ENCODE measurements around the gene COL16A1.

Gene COL16A1

DNA sequence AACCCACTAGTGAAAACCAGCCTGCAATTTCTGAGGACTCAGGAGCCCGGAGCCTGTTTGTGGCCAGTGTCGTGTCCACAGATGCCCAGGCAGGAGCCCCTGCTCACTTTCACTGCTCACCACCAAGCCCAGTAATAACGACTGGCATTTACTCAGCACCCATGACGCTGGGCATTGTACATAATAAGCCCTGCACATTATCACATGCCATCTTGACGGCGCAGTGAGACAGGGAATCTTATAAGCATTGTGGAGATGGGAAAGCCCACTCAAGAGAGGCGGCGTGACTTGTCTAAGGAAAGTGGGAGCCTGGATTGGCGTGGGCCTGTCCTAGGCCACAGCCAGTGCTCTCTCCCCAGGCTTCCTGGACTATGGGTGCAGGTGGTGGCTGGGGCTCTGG, 30.4 kb downstream of the COL16A1 start:
- TF ChIP-seq, protein P1, sequence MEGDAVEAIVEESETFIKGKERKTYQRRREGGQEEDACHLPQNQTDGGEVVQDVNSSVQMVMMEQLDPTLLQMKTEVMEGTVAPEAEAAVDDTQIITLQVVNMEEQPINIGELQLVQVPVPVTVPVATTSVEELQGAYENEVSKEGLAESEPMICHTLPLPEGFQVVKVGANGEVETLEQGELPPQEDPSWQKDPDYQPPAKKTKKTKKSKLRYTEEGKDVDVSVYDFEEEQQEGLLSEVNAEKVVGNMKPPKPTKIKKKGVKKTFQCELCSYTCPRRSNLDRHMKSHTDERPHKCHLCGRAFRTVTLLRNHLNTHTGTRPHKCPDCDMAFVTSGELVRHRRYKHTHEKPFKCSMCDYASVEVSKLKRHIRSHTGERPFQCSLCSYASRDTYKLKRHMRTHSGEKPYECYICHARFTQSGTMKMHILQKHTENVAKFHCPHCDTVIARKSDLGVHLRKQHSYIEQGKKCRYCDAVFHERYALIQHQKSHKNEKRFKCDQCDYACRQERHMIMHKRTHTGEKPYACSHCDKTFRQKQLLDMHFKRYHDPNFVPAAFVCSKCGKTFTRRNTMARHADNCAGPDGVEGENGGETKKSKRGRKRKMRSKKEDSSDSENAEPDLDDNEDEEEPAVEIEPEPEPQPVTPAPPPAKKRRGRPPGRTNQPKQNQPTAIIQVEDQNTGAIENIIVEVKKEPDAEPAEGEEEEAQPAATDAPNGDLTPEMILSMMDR (IDR thresholded peaks at IDR 0.05; ENCODE audit: low read length, missing control alignments) = no peak
- DNase-seq (ENCODE audit: low read depth) = no peak
- H3K4me3 ChIP-seq (replicated peaks; ENCODE audit: low read depth, low read length) = no peak overlapping the region

DNA sequence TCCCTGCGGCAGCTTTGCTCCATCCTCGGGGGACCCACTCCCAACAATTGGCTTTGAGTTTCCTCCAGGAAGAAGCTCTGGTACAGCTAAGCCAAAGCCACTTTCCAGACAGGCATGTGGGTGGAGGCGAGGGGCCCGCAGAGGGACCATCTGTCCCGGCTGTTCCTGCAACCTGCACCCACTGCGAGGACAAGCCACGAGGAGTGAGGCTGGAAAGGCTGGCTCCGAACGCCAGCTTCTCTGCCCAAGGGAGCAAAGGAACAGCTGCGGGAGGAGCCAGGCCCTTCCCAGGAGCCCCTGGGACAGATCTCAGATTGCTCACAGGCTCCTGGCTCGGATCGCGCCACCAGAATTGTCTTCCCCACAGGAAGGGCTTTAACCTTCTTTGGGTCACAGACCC, 30.8 kb downstream of the COL16A1 start:
- DNase-seq (ENCODE audit: low read depth) = no peak
- TF ChIP-seq, protein P1 (IDR thresholded peaks at IDR 0.05; ENCODE audit: low read length, missing control alignments) = no peak
- H3K4me3 ChIP-seq (replicated peaks; ENCODE audit: low read depth, low read length) = no peak overlapping the region

DNA sequence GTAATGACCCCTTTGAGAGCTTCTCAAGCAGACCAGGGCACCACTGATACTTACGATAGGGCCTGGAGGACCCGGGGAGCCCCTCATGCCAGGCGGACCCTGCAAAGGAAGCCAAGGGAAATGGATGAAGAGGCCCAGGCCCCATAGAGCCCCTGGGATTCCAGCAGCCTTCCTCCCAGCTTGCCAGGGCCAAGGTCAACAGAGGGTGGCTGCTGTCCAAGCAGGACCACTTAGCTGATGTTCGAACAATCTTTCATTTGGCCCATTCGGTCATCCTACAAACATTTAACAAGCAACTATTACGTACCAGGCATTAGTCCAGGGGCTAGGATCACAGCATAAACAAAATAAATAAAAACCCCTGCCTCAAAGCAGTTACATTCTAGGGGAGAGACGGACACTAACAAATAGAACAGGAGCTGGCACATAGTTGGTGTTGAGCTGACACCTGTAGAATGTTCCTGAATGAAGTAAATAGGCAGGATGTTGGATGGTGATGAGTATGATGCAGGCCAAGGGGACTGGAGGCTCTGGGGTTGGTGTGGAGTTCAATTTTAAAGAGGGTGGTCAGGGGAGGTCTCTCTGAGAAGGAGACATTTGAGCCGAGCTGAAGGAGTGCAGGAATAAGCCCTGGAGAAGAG, 32.1 kb downstream of the COL16A1 start:
- no peak overlapping the region for H3K4me3 ChIP-seq (replicated peaks; ENCODE audit: low read depth, low read length)
- DNase-seq (ENCODE audit: low read depth) = no peak
- TF ChIP-seq, protein P1 (IDR thresholded peaks at IDR 0.05; ENCODE audit: low read length, missing control alignments) = no peak

DNA sequence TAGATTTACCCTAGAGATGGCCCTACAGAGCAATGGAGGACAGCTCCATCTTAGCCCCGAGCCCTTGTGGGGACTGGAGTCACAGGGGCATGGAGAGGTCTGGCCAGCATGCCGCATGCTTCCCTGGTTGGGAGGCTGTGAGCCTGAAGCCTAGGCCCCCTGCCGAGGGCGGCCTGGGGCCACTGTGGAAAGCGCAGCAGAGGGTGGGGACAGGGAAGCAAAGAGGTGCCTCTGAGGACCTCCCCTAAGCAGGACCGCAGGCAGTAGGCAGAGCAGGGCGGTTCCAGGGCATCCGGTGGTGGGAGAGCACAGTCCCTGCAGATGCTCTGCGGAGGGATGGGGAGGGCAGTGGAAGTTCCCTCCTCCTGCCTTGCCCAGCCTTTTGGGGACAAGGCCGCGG, 32.7 kb downstream of the COL16A1 start:
- no peak for DNase-seq (ENCODE audit: low read depth)
- H3K4me3 ChIP-seq (replicated peaks; ENCODE audit: low read depth, low read length) = no peak overlapping the region
- TF ChIP-seq, protein P1 (IDR thresholded peaks at IDR 0.05; ENCODE audit: low read length, missing control alignments) = no peak

DNA sequence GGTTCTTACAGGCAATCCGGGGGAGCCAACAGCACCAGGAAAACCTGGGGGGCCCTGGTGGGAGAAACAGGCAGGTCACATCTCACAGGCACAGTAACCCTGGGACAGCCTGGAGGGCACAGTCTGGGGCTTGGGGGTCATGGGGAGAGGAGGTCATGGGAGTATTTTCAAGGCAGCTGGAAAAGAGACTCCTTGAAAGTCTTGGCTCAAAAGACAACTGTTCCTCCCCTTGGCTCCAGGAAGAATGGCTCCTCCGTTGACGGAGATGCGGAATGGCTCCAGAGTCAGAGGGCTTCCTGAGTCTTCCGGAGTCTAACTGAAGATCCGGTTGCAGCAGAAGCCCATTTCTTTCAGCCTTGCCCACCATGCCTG, 33.2 kb downstream of the COL16A1 start:
- no peak for DNase-seq (ENCODE audit: low read depth)
- H3K4me3 ChIP-seq (replicated peaks; ENCODE audit: low read depth, low read length) = peak overlapping the region; percentile 12
- TF ChIP-seq, protein P1 (IDR thresholded peaks at IDR 0.05; ENCODE audit: low read length, missing control alignments) = no peak

DNA sequence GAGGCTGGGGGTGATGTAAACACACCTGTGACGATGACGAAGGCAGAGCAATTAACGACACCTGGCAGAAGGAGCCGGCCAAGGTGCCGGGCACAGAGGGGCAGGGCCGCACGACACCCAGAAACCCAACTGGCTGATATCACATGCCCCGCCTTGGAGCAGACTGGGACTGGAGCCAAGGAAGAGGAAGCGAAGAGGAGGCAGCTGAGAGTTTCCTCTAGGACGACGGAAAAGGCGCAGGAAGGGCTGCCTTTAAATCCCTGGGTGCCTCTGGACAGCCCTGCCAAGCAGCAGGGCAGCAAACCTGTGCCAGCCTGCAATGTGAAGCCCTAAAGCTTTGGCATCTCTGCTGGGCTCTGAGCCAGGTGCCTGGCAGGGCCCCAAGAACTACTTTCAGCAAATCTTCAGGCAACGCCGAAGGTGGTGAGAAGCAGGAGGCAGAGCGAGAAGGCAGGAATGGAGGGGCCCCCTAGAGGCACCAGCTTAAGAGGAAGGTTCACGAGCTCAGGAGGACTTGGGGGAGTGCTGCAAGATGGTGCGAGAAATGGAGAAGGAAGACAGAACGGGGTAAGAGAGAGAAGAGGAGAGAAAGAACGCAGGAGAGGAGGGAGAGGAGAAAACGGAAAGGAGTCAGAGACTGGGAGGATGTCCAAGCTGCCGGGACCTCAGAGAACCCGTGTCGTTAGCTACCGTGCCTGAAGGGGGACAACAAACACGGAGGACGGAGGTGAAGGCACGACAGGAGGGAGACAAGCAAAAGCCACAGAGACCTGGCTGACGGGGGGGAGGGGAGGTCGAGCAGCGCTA, 33.8 kb downstream of the COL16A1 start:
- TF ChIP-seq, protein P1 (IDR thresholded peaks at IDR 0.05; ENCODE audit: low read length, missing control alignments) = peak; percentile 23
- DNase-seq (ENCODE audit: low read depth) = peak; percentile 62
- H3K4me3 ChIP-seq (replicated peaks; ENCODE audit: low read depth, low read length) = peak overlapping the region; percentile 12
